ENCODE measurements around the gene PPM1J. TPM values are rescaled to one million over a fixed set of nuclear protein-coding genes. Genes with fewer than 3 reads are reported as not detected.
A peak's percentile ranks its signal among the peaks of the same experiment; 100 is the strongest.

The PPM1J gene
- total and polyA plus RNA-seq, 10 donors, result 0.51 to 1.9 (median 1.4) TPM

DNA sequence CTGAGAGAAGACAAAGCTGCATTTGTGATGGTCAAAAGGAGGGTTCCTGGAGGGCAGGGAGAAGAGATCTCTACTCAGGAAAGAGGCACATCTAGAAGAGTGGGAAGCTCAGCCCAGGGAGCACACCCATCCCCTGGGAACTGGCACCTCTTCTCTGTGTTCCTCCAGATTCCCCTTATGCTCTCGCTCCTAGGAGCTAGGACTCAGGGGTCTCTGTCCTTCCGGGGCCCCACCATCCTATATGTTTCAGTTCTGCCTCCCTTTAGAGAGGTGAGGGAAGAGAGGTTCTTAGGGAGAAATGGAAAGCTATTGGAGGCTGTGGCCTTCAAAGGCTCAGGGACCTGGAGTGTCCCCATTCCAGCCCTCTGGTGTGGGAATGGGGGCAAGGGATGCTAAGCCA lies 4.6 kb upstream of the PPM1J start:
- no peaks in the 10 kb centered on the region for H3K9me3 ChIP-seq
- TF ChIP-seq POLR2A (IDR thresholded peaks at IDR 0.05) (no peak), POLR2AphosphoS5 (IDR thresholded peaks at IDR 0.05) (no peak)
- TF ChIP-seq, protein P1, sequence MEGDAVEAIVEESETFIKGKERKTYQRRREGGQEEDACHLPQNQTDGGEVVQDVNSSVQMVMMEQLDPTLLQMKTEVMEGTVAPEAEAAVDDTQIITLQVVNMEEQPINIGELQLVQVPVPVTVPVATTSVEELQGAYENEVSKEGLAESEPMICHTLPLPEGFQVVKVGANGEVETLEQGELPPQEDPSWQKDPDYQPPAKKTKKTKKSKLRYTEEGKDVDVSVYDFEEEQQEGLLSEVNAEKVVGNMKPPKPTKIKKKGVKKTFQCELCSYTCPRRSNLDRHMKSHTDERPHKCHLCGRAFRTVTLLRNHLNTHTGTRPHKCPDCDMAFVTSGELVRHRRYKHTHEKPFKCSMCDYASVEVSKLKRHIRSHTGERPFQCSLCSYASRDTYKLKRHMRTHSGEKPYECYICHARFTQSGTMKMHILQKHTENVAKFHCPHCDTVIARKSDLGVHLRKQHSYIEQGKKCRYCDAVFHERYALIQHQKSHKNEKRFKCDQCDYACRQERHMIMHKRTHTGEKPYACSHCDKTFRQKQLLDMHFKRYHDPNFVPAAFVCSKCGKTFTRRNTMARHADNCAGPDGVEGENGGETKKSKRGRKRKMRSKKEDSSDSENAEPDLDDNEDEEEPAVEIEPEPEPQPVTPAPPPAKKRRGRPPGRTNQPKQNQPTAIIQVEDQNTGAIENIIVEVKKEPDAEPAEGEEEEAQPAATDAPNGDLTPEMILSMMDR (IDR thresholded peaks at IDR 0.05 in 8 of 11, conservative IDR thresholded peaks at IDR 0.05 in 3 of 11), result no peak
- DNase-seq, result no peak
- H3K27ac ChIP-seq, result no peak overlapping the region
- H3K27me3 ChIP-seq (replicated peaks in 1 of 7), result peaks cover 0 to 47% (median 7%) of the 10 kb centered on the region in 7 donors
- intact Hi-C loops (cut with DNase I; ENCODE audit: low total_unique reads), result loop anchor here (5.0 kb wide), 1 partner anchor 83 kb away; no protein-coding TSS in a partner anchor
- peaks cover 13 to 55% (median 37%) of the 10 kb centered on the region in 6 donors for H3K4me1 ChIP-seq
- 83 to 100% (median 93%) methylated on average over 2 of the region's 2 CpGs for WGBS, 5 donors
- H3K4me3 ChIP-seq, result no peak overlapping the region
- H3K36me3 ChIP-seq, result no peaks in the 10 kb centered on the region

DNA sequence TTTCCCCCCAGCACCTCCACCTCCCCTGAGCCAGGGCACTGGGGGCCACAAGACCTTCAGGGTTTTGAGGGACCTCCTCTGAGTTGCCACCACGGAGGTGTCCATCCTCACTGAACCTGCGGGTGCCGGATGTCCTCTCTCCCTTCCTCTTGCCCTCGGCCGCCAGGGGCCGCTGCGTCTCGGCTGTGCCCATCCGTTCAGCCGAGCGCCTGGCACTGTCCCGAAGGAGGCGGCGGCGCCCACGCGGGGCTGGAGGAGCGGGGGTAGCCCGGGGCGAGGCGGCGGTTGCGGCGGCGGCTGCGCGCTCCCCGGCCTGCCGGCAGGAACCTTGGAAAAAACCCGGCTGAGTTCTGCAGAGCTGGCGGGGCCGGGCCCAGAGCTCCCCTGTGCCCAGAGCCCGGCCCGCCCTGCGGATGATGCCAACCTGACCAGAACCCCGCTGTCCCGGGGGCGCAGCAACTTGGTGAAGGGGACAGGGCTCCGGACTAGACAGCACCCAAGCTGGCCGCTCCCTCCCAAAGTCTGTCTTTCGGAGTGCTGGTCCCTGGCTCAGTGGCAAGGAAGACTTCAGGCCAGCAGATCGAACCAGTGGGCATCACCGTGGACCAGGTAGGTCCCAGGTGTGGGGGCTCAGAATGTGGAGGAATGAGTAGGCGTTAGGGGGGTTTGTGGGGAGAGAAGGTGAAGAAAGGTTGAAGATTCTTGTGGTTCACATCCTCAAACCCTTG lies 3.7 kb upstream of the PPM1J start:
- Histone ChIP-seq H3K4me3 (peak overlapping the region in 3 of 8 donors; percentile 6 to 59 (median 29)), H3K9me3 (no peaks in the 10 kb centered on the region), H3K27ac (no peak overlapping the region), H3K36me3 (no peaks in the 10 kb centered on the region), H3K27me3 (replicated peaks in 1 of 7) (peaks cover 0 to 51% (median 7%) of the 10 kb centered on the region in 7 donors), H3K4me1 (peaks cover 17 to 63% (median 45%) of the 10 kb centered on the region in 6 donors)
- 19 to 56% (median 23%) methylated on average over 10 to 44 of the region's 44 CpGs for WGBS, 5 donors
- peak; percentile 96 for DNase-seq
- intact Hi-C loops (cut with DNase I; ENCODE audit: low total_unique reads), result loop anchor here (5.0 kb wide), 1 partner anchor 83 kb away; no protein-coding TSS in a partner anchor
- TF ChIP-seq, protein P1 (IDR thresholded peaks at IDR 0.05 in 8 of 11, conservative IDR thresholded peaks at IDR 0.05 in 3 of 11), result peak; percentile 40 to 93 (median 79)
- TF ChIP-seq POLR2A (IDR thresholded peaks at IDR 0.05) (no peak), POLR2AphosphoS5 (IDR thresholded peaks at IDR 0.05) (peak in 2 of 3 donors; percentile 52 to 69)

DNA sequence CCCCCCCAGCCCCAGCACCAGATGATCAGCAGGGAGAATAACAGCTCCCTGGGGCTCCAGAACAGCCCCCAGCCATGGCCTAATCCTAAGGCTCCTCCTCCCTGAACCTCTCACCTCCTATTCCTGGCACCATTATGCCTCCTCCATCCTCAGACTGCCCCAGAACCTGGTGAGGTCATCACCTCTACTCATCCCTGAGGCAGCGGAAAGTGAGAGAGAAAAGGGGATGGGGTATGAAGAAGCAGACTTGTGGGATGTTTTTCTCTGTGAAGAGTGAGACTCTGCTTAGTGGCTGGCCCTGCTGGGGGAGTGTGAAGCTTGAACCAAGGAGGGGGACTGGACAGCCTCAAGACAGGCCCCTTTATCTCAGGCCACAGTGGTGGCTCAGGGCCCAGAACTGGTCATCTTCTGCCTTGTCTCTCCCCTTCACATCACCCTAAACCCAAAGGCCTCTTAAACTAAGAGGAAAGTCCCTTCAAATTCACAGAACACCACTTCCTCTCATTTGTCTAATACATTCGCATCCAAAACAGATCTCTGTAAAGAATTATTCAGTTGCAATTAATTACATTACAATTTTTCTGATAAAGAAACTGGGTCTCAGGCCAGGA lies 2.2 kb upstream of the PPM1J start:
- H3K36me3 ChIP-seq, result no peaks in the 10 kb centered on the region
- H3K27ac ChIP-seq, result no peak overlapping the region
- DNase-seq, result no peak
- intact Hi-C loops (cut with DNase I; ENCODE audit: low total_unique reads), result loop anchor here (5.0 kb wide), 1 partner anchor 85 kb away; no protein-coding TSS in a partner anchor
- peaks cover 0 to 36% (median under 1%) of the 10 kb centered on the region in 7 donors for H3K27me3 ChIP-seq (replicated peaks in 1 of 7)
- H3K9me3 ChIP-seq, result no peaks in the 10 kb centered on the region
- 60 to 86% (median 72%) methylated on average over 2 of the region's 2 CpGs for WGBS, 5 donors
- TF ChIP-seq, protein P1 (IDR thresholded peaks at IDR 0.05 in 8 of 11, conservative IDR thresholded peaks at IDR 0.05 in 3 of 11), result peak in 1 of 11 experiments; percentile 17
- no peak for TF ChIP-seq POLR2AphosphoS5 (IDR thresholded peaks at IDR 0.05)
- TF ChIP-seq POLR2A (IDR thresholded peaks at IDR 0.05), result no peak
- peaks cover 13 to 58% (median 39%) of the 10 kb centered on the region in 6 donors for H3K4me1 ChIP-seq
- no peak overlapping the region for H3K4me3 ChIP-seq

Measured in spleen (tissue), 11 donors.